ENCODE data around the gene OR6C75. TPM values are rescaled to one million over a fixed set of nuclear protein-coding genes. Genes with fewer than 3 reads are reported as not detected.
"Not testable (repeated sequence)": the region's sequence is repeated elsewhere in the genome, so short reads cannot be mapped to it uniquely, and the experiment has no call there.

The OR6C75 gene
- total RNA-seq, 1 donor = under 0.01 TPM

DNA sequence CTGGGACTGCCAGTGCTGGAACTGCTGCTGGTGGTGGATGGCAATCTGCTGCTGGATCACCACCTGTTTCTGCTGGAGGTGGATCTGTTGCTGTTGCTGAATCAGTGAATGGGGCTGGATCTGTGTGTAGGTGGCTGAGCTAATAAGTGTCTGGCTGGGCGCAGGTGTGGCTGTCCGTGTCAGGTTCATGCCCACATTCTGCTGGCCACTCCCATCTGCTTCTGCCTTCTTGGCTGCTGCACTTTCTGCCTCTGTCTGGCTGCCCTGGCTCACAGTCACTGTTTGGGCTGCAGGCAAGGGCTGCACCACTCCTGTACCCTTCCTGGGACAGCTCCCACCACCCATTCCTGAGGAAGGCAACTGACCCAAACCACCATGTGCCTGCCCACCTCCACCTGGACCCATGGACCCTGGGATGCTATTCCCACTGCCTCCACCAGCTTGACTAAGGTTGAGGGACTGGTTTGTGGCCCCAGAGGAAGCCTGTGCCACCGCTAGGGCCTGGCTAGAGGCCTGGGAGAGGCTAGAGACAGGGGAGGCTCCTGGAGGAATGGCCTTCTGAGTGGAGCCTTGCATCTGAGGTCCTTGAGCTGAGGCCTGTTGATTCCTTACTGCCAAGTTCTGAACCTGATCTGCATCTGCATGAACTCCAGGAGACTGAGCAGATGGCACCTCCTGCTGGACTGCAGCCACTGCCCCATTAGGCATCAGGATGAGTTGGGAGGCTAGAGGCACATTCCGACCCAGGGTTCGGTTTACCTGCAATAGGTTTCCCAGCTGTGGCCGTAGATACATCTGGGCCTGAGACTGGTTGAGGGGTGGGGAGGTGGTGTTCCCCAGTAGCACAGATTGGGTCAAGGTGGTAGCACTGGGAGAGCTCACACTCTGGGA lies 51.0 kb downstream of the OR6C75 start:
- not testable (repeated sequence) for H3K9me3 ChIP-seq (ENCODE audit: low read depth, low read length); H3K4me3 ChIP-seq (ENCODE audit: low read length); H3K4me1 ChIP-seq (ENCODE audit: insufficient read depth, low read length)
- H3K27me3 ChIP-seq (ENCODE audit: insufficient read depth, low read length) = peaks cover 33% of the 10 kb centered on the region

DNA sequence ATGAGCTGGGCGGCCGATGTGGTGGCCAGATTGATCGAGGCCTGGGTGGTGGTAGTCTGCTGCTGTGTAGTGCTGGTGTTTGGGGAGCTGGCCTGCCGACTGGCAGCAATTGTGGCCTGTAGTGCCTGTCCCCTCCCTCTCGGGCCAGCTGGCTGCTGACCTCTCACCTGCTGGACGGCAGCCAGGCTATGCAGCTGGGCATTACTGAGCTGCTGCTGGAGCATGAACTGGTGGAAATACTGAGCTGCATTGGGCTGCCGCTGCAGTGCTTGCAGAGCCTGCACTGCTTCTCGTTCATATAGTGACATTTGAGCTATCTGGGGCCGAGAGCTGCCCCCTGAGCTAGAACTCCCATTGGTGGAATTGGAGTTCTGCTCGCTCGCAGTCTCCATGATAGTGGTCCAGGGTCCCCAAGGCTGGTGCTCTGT lies 51.6 kb downstream of the OR6C75 start:
- H3K4me3 ChIP-seq (ENCODE audit: low read length); H3K4me1 ChIP-seq (ENCODE audit: insufficient read depth, low read length); H3K9me3 ChIP-seq (ENCODE audit: low read depth, low read length): not testable (repeated sequence)
- H3K27me3 ChIP-seq (ENCODE audit: insufficient read depth, low read length) = peaks cover 37% of the 10 kb centered on the region

DNA sequence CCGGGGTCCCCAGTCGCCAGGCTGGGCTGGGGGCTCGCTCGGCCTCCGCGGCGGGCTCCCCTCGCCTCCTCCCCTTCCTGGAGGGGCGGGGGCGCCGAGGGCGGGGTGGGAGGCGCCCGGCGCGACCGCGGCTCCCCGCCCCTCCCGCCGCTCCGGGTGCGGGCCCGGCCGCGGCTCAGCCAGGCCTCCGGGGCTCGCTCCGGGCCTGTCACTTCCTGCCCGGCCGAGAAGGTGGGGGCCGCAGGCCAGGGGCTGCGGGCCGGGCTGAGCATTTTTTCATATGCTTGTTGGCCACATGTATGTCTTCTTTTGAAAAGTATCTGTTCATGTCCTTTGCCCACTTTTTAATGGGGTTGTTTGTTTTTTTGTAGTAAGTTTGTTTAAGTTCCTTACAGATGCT lies 52.1 kb downstream of the OR6C75 start:
- H3K9me3 ChIP-seq (ENCODE audit: low read depth, low read length); H3K4me3 ChIP-seq (ENCODE audit: low read length); H3K4me1 ChIP-seq (ENCODE audit: insufficient read depth, low read length): not testable (repeated sequence)
- peaks cover 38% of the 10 kb centered on the region for H3K27me3 ChIP-seq (ENCODE audit: insufficient read depth, low read length)

- Histone ChIP-seq H3K4me1 (ENCODE audit: insufficient read depth, low read length) (no peaks in the 10 kb centered on the region), H3K27me3 (ENCODE audit: insufficient read depth, low read length) (peaks cover 42% of the 10 kb centered on the region), H3K9me3 (ENCODE audit: low read depth, low read length) (no peaks in the 10 kb centered on the region), H3K4me3 (ENCODE audit: low read length) (no peak overlapping the region)
Measured at GRCh38 chr12:55416961-55417360, 54.2 kb downstream of the OR6C75 start.

Other genes with a start within 250 kb of the OR6C75 start
- not detected for gene OR9K2, start 236.6 kb upstream of the OR6C75 start, total RNA-seq
- gene OR10A7, start 141.9 kb upstream of the OR6C75 start, total RNA-seq = 0.42 TPM
- not detected for gene OR6C74, start 118.4 kb upstream of the OR6C75 start, total RNA-seq
- not detected for gene OR6C6, start 66.4 kb upstream of the OR6C75 start, total RNA-seq
- not detected for gene OR6C1, start 48.6 kb upstream of the OR6C75 start, total RNA-seq
- not detected for gene OR6C3, start 32.2 kb upstream of the OR6C75 start, total RNA-seq
- gene OR6C65, start 37.6 kb downstream of the OR6C75 start, total RNA-seq = not detected
- not detected for gene OR6C76, start 63.3 kb downstream of the OR6C75 start, total RNA-seq
- gene OR6C2, start 81.1 kb downstream of the OR6C75 start, total RNA-seq = not detected
- gene OR6C70, start 107.2 kb downstream of the OR6C75 start, total RNA-seq = not detected
- 0.42 TPM for gene OR6C68, start 129.4 kb downstream of the OR6C75 start, total RNA-seq
- gene OR6C4, start 186.6 kb downstream of the OR6C75 start, total RNA-seq = not detected
- not detected for gene OR2AP1, start 209.5 kb downstream of the OR6C75 start, total RNA-seq